H9 (cell line): Measurements from ENCODE around the gene NKX1-1. TPM values are rescaled to one million over a fixed set of nuclear protein-coding genes. Genes with fewer than 3 reads are reported as not detected.

Experiments used
- DNase-seq: peaks from one replicate; pipeline ENCODE4 v3.0.0-alpha.2; 2017
- H2AFZ ChIP-seq: one replicate; pipeline ENCODE4 v1.6.1; 2013; ENCODE audit warnings: mild to moderate bottlenecking, low read length, control low read depth, moderate library complexity
- H2AK5ac ChIP-seq: 2 replicates; pipeline ENCODE4 v1.6.1; 2013; ENCODE audit warnings: low read length, control low read depth, mixed read lengths; ENCODE audit not compliant: insufficient read length
- H2BK120ac ChIP-seq: one replicate; pipeline ENCODE4 v1.6.1; 2013; ENCODE audit warnings: low read depth, mild to moderate bottlenecking, low read length, control low read depth, inconsistent platforms; ENCODE audit not compliant: poor library complexity, severe bottlenecking
- H2BK12ac ChIP-seq: 2 replicates; pipeline ENCODE4 v1.6.1; 2013; ENCODE audit warnings: low read length, control low read depth, mixed read lengths, low read depth; ENCODE audit not compliant: insufficient read length
- H2BK15ac ChIP-seq: 2 replicates; pipeline ENCODE4 v1.6.1; 2013; ENCODE audit warnings: low read depth, low read length, control low read depth
- H2BK20ac ChIP-seq: one replicate; pipeline ENCODE4 v1.6.1; 2013; ENCODE audit warnings: low read depth, mild to moderate bottlenecking, low read length, control low read depth, inconsistent platforms; ENCODE audit not compliant: poor library complexity, severe bottlenecking
- H2BK5ac ChIP-seq: 2 replicates; pipeline ENCODE4 v1.6.1; 2013; ENCODE audit warnings: low read length, control low read depth, mixed read lengths; ENCODE audit not compliant: insufficient read length
- H3K14ac ChIP-seq: 2 replicates; pipeline ENCODE4 v1.6.1; 2013; ENCODE audit warnings: low read length, control low read depth; ENCODE audit not compliant: insufficient read depth
- H3K18ac ChIP-seq: 2 replicates; pipeline ENCODE4 v1.6.1; 2013; ENCODE audit warnings: low read depth, mild to moderate bottlenecking, mixed read lengths, low read length, control low read depth; ENCODE audit not compliant: insufficient read length
- H3K23ac ChIP-seq: 2 replicates; pipeline ENCODE4 v1.6.1; 2013; ENCODE audit warnings: low read length, control low read depth, mixed read lengths, low read depth; ENCODE audit not compliant: insufficient read length
- H3K23me2 ChIP-seq: 2 replicates; pipeline ENCODE4 v1.6.1; 2013; ENCODE audit warnings: low read depth, mild to moderate bottlenecking, mixed read lengths, low read length, control low read depth; ENCODE audit not compliant: insufficient read length, poor library complexity, severe bottlenecking
- H3K27ac ChIP-seq: 2 replicates; pipeline ENCODE4 v1.5.1; 2013; ENCODE audit warnings: low read length, control low read depth, mixed read lengths, low read depth; ENCODE audit not compliant: insufficient read length
- H3K27me3 ChIP-seq: 2 replicates; pipeline ENCODE4 v1.6.1; 2013; ENCODE audit warnings: low read length, control low read depth, inconsistent platforms; ENCODE audit not compliant: insufficient read depth
- H3K4ac ChIP-seq: 2 replicates; pipeline ENCODE4 v1.6.1; 2013; ENCODE audit warnings: low read depth, mild to moderate bottlenecking, control low read depth, inconsistent platforms, low read length, moderate library complexity
- H3K4me1 ChIP-seq: 2 replicates; pipeline ENCODE4 v1.6.1; 2013; ENCODE audit warnings: low read length, control low read depth, inconsistent platforms; ENCODE audit not compliant: insufficient read depth
- H3K4me2 ChIP-seq: 2 replicates; pipeline ENCODE4 v1.6.1; 2013; ENCODE audit warnings: low read length, control low read depth, mixed read lengths; ENCODE audit not compliant: insufficient read length, insufficient read depth
- H3K56ac ChIP-seq: 2 replicates; pipeline ENCODE4 v1.6.1; 2013; ENCODE audit warnings: low read depth, mild to moderate bottlenecking, mixed read lengths, low read length, control low read depth; ENCODE audit not compliant: insufficient read length
- H3K79me1 ChIP-seq: 2 replicates; pipeline ENCODE4 v1.6.1; 2013; ENCODE audit warnings: low read depth, mild to moderate bottlenecking, moderate library complexity, low read length, control low read depth, inconsistent platforms; ENCODE audit not compliant: insufficient read depth, poor library complexity, severe bottlenecking
- H3K79me2 ChIP-seq: 2 replicates; pipeline ENCODE4 v1.6.1; 2013; ENCODE audit warnings: low read length, control low read depth, inconsistent platforms; ENCODE audit not compliant: insufficient read depth
- H3K9ac ChIP-seq: 2 replicates; pipeline ENCODE4 v1.6.1; 2013; ENCODE audit warnings: low read length, control low read depth, mixed read lengths; ENCODE audit not compliant: insufficient read length; ENCODE audit errors: extremely low read depth
- H3K9me3 ChIP-seq: one replicate; pipeline ENCODE4 v1.6.1; 2013; ENCODE audit warnings: low read depth, low read length, inconsistent platforms; ENCODE audit not compliant: control insufficient read depth
- H3T11ph ChIP-seq: one replicate; pipeline ENCODE4 v1.6.1; 2013; ENCODE audit warnings: mild to moderate bottlenecking, low read length, control low read depth, inconsistent platforms
- H4K20me1 ChIP-seq: one replicate; pipeline ENCODE4 v1.6.1; 2013; ENCODE audit not compliant: control insufficient read depth, insufficient read length, insufficient read depth
- H4K5ac ChIP-seq: 2 replicates; pipeline ENCODE4 v1.6.1; 2013; ENCODE audit warnings: low read depth, mild to moderate bottlenecking, mixed read lengths, low read length, control low read depth; ENCODE audit not compliant: insufficient read length
- H4K8ac ChIP-seq: replicated peaks from 2 replicates; pipeline ENCODE4 v1.6.1; 2013; ENCODE audit warnings: low read length, control low read depth, mixed read lengths, low read depth; ENCODE audit not compliant: insufficient read length
- H4K91ac ChIP-seq: 2 replicates; pipeline ENCODE4 v1.6.1; 2013; ENCODE audit warnings: low read depth, mild to moderate bottlenecking, moderate library complexity, mixed read lengths, low read length, control low read depth; ENCODE audit not compliant: insufficient read length
- H3K27ac Mint-ChIP-seq, 3 experiments: 2 replicates in 2 of 3; 3 replicates in 1 of 3; pipeline ENCODE4 v1.8.0; 2020 to 2021; ENCODE audit warnings: mixed read lengths in 3 of 3, mild to moderate bottlenecking in 1 of 3, moderate library complexity in 1 of 3
- H3K27me3 Mint-ChIP-seq: 2 replicates; pipeline ENCODE4 v1.8.0; 2021; ENCODE audit warnings: low read depth, mild to moderate bottlenecking, moderate library complexity, mixed read lengths
- H3K36me3 Mint-ChIP-seq, 3 experiments: 2 replicates in 2 of 3; 3 replicates in 1 of 3; pipeline ENCODE4 v1.8.0; 2020 to 2021; ENCODE audit warnings: low read depth in 3 of 3, mixed read lengths in 3 of 3; ENCODE audit not compliant: insufficient read depth in 1 of 3
- H3K4me1 Mint-ChIP-seq, 2 experiments: 2 replicates each; pipeline ENCODE4 v1.8.0; 2020; ENCODE audit warnings: mixed read lengths in 2 of 2
- H3K4me3 Mint-ChIP-seq, 2 experiments: 2 replicates in 1 of 2; 3 replicates in 1 of 2; pipeline ENCODE4 v1.8.0; 2020 to 2021; ENCODE audit warnings: mild to moderate bottlenecking in 2 of 2, mixed read lengths in 2 of 2, moderate library complexity in 1 of 2
- H3K9me3 Mint-ChIP-seq, 2 experiments: 2 replicates in 1 of 2; 3 replicates in 1 of 2; pipeline ENCODE4 v1.8.0; 2020; ENCODE audit warnings: mild to moderate bottlenecking in 2 of 2, mixed read lengths in 2 of 2, moderate library complexity in 1 of 2
- WGBS: extraction: QIAGEN DNeasy Blood & Tissue Kit; methylation state at CpG from one replicate; pipeline ENCODE4 v1.1.7; 2013; ENCODE audit warnings: missing lambda C conversion rate, low lambda C conversion rate, mixed read lengths; ENCODE audit not compliant: insufficient read length; ENCODE audit errors: extremely low coverage; 5-methylcytosine and 5-hydroxymethylcytosine counted together
- total RNA-seq: library from RNA; stranded (reverse); gene quantifications from 2 replicates; pipeline ENCODE4 v1.2.1, GENCODE V29; 2021
- TF ChIP-seq, protein P1 (sequence below): fragments of 200-600 bp; sonication (generic); conservative IDR thresholded peaks from 3 replicates; pipeline ENCODE4 v1.8.0; 2021; ENCODE audit warnings: antibody characterized with exemption, mild to moderate bottlenecking

The NKX1-1 gene
- total RNA-seq, 1 experiment from 2014 or later, result not detected

DNA sequence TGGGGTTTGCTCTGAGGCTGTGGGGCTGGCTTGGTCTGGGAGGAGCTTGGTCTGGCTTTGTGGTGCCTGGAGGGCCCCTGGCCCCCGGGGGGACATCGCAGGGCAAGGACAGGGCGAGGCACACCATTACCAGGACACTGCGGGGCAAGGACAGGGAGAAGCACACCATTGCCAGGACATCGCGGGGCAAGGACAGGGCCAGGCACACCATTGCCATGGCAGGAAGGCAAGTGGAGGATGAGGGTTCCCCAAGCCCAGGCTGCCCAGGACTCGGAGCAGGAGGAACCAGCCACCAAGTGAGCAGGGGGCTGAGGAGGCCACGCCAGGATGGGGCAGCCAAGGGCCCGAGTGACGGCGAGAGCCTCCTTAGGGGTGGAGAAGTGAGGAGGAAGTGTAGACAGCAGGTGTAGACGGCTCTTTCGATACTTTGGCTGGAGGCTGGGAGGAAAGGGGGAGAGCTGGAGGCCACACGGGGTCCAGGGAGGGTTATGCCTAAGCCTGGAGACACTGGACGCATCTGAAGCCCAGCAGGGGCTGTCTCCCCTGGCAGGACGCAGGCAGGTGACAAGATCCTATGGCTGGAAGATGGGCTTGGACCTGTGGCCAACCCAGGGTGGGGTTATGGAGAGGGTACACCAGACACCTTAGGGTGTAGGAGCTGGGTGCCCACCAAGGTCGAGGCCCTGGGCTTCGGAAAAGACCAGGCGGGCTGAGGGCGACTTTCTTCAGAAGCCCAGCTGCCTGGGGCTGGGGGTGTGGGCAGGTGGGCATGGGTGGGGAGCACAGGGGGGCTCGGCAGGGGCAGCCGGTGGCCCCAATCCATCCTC lies 7.3 kb downstream of the NKX1-1 start:
- no peak overlapping the region for H2BK12ac ChIP-seq
- no peak overlapping the region for H2BK5ac ChIP-seq
- no peak for DNase-seq
- H3K79me2 ChIP-seq, result no peaks in the 10 kb centered on the region
- Mint-ChIP-seq H3K9me3 (peaks cover 20 to 40% of the 10 kb centered on the region in 2 experiments), H3K4me1 (0 out of 4 replicates have a peak, but pooled peaks cover 0 to 2% of the 10 kb centered on the region in 2 experiments), H3K36me3 (peaks cover 14 to 27% (median 18%) of the 10 kb centered on the region in 3 experiments), H3K4me3 (no peak overlapping the region), H3K27me3 (peaks cover 37% of the 10 kb centered on the region), H3K27ac (peak overlapping the region in 1 of 3 experiments; percentile 55; a peak in 1 of 7 replicates)
- H3K27me3 ChIP-seq, result peaks cover 30% of the 10 kb centered on the region
- no peak overlapping the region for H3K9ac ChIP-seq
- H3K27ac ChIP-seq, result no peak overlapping the region
- H3K4me1 ChIP-seq, result no peaks in the 10 kb centered on the region
- H3K4ac ChIP-seq, result no peak overlapping the region
- H3K14ac ChIP-seq, result no peak overlapping the region
- WGBS, result no CpG with 5 or more reads among the region's 22 CpGs
- H3T11ph ChIP-seq, result no peak overlapping the region
- H2BK120ac ChIP-seq, result no peak overlapping the region
- no peaks in the 10 kb centered on the region for H3K23me2 ChIP-seq
- H3K56ac ChIP-seq, result no peak overlapping the region
- H3K18ac ChIP-seq, result no peak overlapping the region
- H3K23ac ChIP-seq, result no peak overlapping the region
- no peak overlapping the region for H4K91ac ChIP-seq
- H3K79me1 ChIP-seq, result no peaks in the 10 kb centered on the region
- H2AK5ac ChIP-seq, result no peak overlapping the region
- no peak overlapping the region for H2BK20ac ChIP-seq
- no peak overlapping the region for H3K4me2 ChIP-seq
- H4K5ac ChIP-seq, result no peak overlapping the region
- TF ChIP-seq, protein P1, sequence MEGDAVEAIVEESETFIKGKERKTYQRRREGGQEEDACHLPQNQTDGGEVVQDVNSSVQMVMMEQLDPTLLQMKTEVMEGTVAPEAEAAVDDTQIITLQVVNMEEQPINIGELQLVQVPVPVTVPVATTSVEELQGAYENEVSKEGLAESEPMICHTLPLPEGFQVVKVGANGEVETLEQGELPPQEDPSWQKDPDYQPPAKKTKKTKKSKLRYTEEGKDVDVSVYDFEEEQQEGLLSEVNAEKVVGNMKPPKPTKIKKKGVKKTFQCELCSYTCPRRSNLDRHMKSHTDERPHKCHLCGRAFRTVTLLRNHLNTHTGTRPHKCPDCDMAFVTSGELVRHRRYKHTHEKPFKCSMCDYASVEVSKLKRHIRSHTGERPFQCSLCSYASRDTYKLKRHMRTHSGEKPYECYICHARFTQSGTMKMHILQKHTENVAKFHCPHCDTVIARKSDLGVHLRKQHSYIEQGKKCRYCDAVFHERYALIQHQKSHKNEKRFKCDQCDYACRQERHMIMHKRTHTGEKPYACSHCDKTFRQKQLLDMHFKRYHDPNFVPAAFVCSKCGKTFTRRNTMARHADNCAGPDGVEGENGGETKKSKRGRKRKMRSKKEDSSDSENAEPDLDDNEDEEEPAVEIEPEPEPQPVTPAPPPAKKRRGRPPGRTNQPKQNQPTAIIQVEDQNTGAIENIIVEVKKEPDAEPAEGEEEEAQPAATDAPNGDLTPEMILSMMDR, result no peak
- H3K9me3 ChIP-seq, result peaks cover 6% of the 10 kb centered on the region
- no peak overlapping the region for H2AFZ ChIP-seq
- no peak overlapping the region for H2BK15ac ChIP-seq
- H4K20me1 ChIP-seq, result peaks cover 3% of the 10 kb centered on the region
- H4K8ac ChIP-seq, result no peak overlapping the region
